Breast epithelium (tissue), 3 donors: ENCODE measurements around the gene RAPH1.

Experiments
- POLR2A ChIP-seq: fragments of 450-650 bp; IDR thresholded peaks from one replicate; pipeline ENCODE4 v1.6.1; 2016; ENCODE audit warnings: antibody characterized with exemption, mild to moderate bottlenecking, moderate library complexity
- POLR2AphosphoS5 ChIP-seq, 3 donors: sonication (generic); formaldehyde crosslinking; IDR thresholded peaks; one replicate each; pipeline ENCODE4 v1.6.1; 2017; ENCODE audit warnings: antibody characterized with exemption in 3 of 3
- TF ChIP-seq, protein P1 (sequence below), 3 donors: fragments of 450-650 bp; IDR thresholded peaks; one replicate each; pipeline ENCODE4 v1.5.1; 2016 to 2017; ENCODE audit warnings: antibody characterized with exemption in 3 of 3, mild to moderate bottlenecking in 3 of 3, moderate library complexity in 3 of 3

DNA sequence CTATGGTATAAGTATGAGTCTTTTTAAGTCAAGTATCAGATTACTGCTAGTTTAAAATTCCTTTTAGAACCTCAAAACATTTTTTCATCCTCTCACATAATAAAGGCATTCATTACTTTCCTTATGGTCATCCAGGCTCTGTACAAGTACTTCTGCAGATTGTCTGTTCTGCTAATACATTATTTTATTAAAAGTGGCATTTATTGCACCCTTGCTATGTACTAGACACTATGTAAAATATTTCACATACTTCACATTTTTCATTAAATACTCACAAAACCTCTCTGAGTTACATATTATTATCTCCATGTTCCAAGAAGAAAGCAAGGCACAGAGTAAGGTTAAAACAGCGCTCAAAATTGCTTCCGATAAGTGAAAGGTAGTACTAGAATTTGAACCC lies 84.1 kb downstream of the RAPH1 start:
- TF ChIP-seq, protein P1, sequence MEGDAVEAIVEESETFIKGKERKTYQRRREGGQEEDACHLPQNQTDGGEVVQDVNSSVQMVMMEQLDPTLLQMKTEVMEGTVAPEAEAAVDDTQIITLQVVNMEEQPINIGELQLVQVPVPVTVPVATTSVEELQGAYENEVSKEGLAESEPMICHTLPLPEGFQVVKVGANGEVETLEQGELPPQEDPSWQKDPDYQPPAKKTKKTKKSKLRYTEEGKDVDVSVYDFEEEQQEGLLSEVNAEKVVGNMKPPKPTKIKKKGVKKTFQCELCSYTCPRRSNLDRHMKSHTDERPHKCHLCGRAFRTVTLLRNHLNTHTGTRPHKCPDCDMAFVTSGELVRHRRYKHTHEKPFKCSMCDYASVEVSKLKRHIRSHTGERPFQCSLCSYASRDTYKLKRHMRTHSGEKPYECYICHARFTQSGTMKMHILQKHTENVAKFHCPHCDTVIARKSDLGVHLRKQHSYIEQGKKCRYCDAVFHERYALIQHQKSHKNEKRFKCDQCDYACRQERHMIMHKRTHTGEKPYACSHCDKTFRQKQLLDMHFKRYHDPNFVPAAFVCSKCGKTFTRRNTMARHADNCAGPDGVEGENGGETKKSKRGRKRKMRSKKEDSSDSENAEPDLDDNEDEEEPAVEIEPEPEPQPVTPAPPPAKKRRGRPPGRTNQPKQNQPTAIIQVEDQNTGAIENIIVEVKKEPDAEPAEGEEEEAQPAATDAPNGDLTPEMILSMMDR (IDR thresholded peaks at IDR 0.05) = no peak
- TF ChIP-seq POLR2A = no peak
- TF ChIP-seq POLR2AphosphoS5 (IDR thresholded peaks at IDR 0.05) = no peak
